ENCODE measurements around the gene FADS1.
A peak's percentile ranks its signal among the peaks of the same experiment; 100 is the strongest.

Gene FADS1

GRCh38 chr11:61816736-61817455, at the start of gene FADS1:
FADS1 (minus strand) TSS chr11:61817003; CDS start chr11:61816929, 74 bp downstream.
- peaks cover 21% of the 10 kb centered on the region for H3K4me1 Mint-ChIP-seq
- peak within 1 kb of the TSS; percentile 95 for H3K4me3 Mint-ChIP-seq
- peak within 1 kb of the TSS; percentile 93 for H3K27ac Mint-ChIP-seq
- DNase-seq: peak; percentile 93
- H3K36me3 Mint-ChIP-seq: peaks cover 33% of the 10 kb centered on the region
- CTCF ChIA-PET: interaction anchor here (2.7 to 9.0 kb wide), 3 partner anchors 12 to 19 kb away, joined by 7 to 72 read pairs (median 20); partner anchors contain the start of gene FADS2
- H3K27me3 Mint-ChIP-seq: peaks cover 56% of the 10 kb centered on the region
- H3K9me3 Mint-ChIP-seq: peaks cover 1% of the 10 kb centered on the region

GRCh38 chr11:61866231-61866957, 49.6 kb upstream of the FADS1 start:
- Mint-ChIP-seq H3K27me3 (peaks cover 15% of the 10 kb centered on the region), H3K4me3 (no peak overlapping the region), H3K4me1 (peaks cover 3% of the 10 kb centered on the region), H3K9me3 (no peaks in the 10 kb centered on the region), H3K27ac (no peak overlapping the region), H3K36me3 (peaks cover 20% of the 10 kb centered on the region)
- CTCF ChIA-PET: interaction anchor here (1.0 to 1.5 kb wide), 3 partner anchors 33 to 215 kb away, joined by 3 to 4 read pairs (median 4); no protein-coding TSS in a partner anchor
- no peak for DNase-seq

GRCh38 chr11:61864814-61865775, 48.3 kb upstream of the FADS1 start:
- H3K4me1 Mint-ChIP-seq: no peaks in the 10 kb centered on the region
- H3K9me3 Mint-ChIP-seq: no peaks in the 10 kb centered on the region
- CTCF ChIA-PET: interaction anchor here (1.5 kb wide), 1 partner anchor 66 kb away, joined by 4 read pairs; no protein-coding TSS in a partner anchor
- peaks cover 26% of the 10 kb centered on the region for H3K36me3 Mint-ChIP-seq
- H3K4me3 Mint-ChIP-seq: no peak overlapping the region
- H3K27me3 Mint-ChIP-seq: peaks cover 4% of the 10 kb centered on the region
- no peak for DNase-seq
- peak overlapping the region; percentile 45 for H3K27ac Mint-ChIP-seq

GRCh38 chr11:61863548-61864081, 46.8 kb upstream of the FADS1 start:
- Mint-ChIP-seq H3K9me3 (no peaks in the 10 kb centered on the region), H3K36me3 (peaks cover 36% of the 10 kb centered on the region), H3K4me3 (no peak overlapping the region), H3K4me1 (no peaks in the 10 kb centered on the region), H3K27me3 (no peaks in the 10 kb centered on the region), H3K27ac (no peak overlapping the region)
- DNase-seq: no peak
- CTCF ChIA-PET: no interaction called here

GRCh38 chr11:61862714-61863547, 46.1 kb upstream of the FADS1 start:
- CTCF ChIA-PET: interaction anchor here (1.2 kb wide), 1 partner anchor 245 kb away, joined by 4 read pairs; no protein-coding TSS in a partner anchor
- H3K27ac Mint-ChIP-seq: no peak overlapping the region
- no peaks in the 10 kb centered on the region for H3K9me3 Mint-ChIP-seq
- no peaks in the 10 kb centered on the region for H3K4me1 Mint-ChIP-seq
- no peak for DNase-seq
- H3K4me3 Mint-ChIP-seq: no peak overlapping the region
- no peaks in the 10 kb centered on the region for H3K27me3 Mint-ChIP-seq
- H3K36me3 Mint-ChIP-seq: peaks cover 36% of the 10 kb centered on the region

- H3K4me3 Mint-ChIP-seq: no peak overlapping the region
- no peak for DNase-seq
- no peaks in the 10 kb centered on the region for H3K27me3 Mint-ChIP-seq
- no peak overlapping the region for H3K27ac Mint-ChIP-seq
- no peaks in the 10 kb centered on the region for H3K9me3 Mint-ChIP-seq
- H3K4me1 Mint-ChIP-seq: no peaks in the 10 kb centered on the region
- CTCF ChIA-PET: interaction anchor here (1.2 kb wide), 1 partner anchor 247 kb away, joined by 4 read pairs; no protein-coding TSS in a partner anchor
- H3K36me3 Mint-ChIP-seq: peaks cover 39% of the 10 kb centered on the region
Observed at GRCh38 chr11:61861634-61862033, 44.8 kb upstream of the FADS1 start.

- Mint-ChIP-seq H3K27ac (no peak overlapping the region), H3K36me3 (peaks cover 35% of the 10 kb centered on the region), H3K4me3 (no peak overlapping the region), H3K4me1 (no peaks in the 10 kb centered on the region), H3K27me3 (no peaks in the 10 kb centered on the region), H3K9me3 (no peaks in the 10 kb centered on the region)
- no peak for DNase-seq
- CTCF ChIA-PET: no interaction called here
Observed at GRCh38 chr11:61860054-61860903, 43.5 kb upstream of the FADS1 start.

- DNase-seq: no peak
- CTCF ChIA-PET: interaction anchor here (1.0 kb wide), 1 partner anchor 42 kb away, joined by 3 read pairs; no protein-coding TSS in a partner anchor
- Mint-ChIP-seq H3K4me1 (no peaks in the 10 kb centered on the region), H3K9me3 (no peaks in the 10 kb centered on the region), H3K27ac (no peak overlapping the region), H3K36me3 (peaks cover 36% of the 10 kb centered on the region), H3K27me3 (no peaks in the 10 kb centered on the region), H3K4me3 (no peak overlapping the region)
Observed at GRCh38 chr11:61855939-61856680, 39.3 kb upstream of the FADS1 start.

GRCh38 chr11:61854966-61855714, 38.3 kb upstream of the FADS1 start:
- no peak overlapping the region for H3K27ac Mint-ChIP-seq
- H3K27me3 Mint-ChIP-seq: no peaks in the 10 kb centered on the region
- H3K4me3 Mint-ChIP-seq: no peak overlapping the region
- peaks cover 38% of the 10 kb centered on the region for H3K36me3 Mint-ChIP-seq
- H3K9me3 Mint-ChIP-seq: no peaks in the 10 kb centered on the region
- DNase-seq: no peak
- CTCF ChIA-PET: interaction anchor here (1.1 kb wide), 1 partner anchor 58 kb away, joined by 3 read pairs; no protein-coding TSS in a partner anchor
- H3K4me1 Mint-ChIP-seq: no peaks in the 10 kb centered on the region

GRCh38 chr11:61854206-61854895, 37.5 kb upstream of the FADS1 start:
- Mint-ChIP-seq H3K4me1 (no peaks in the 10 kb centered on the region), H3K27ac (no peak overlapping the region), H3K9me3 (no peaks in the 10 kb centered on the region), H3K27me3 (no peaks in the 10 kb centered on the region), H3K36me3 (peaks cover 42% of the 10 kb centered on the region), H3K4me3 (no peak overlapping the region)
- no peak for DNase-seq
- CTCF ChIA-PET: interaction anchor here (1.1 kb wide), 1 partner anchor 57 kb away, joined by 3 read pairs; no protein-coding TSS in a partner anchor

GRCh38 chr11:61853698-61854169, 36.9 kb upstream of the FADS1 start:
- Mint-ChIP-seq H3K9me3 (no peaks in the 10 kb centered on the region), H3K27me3 (no peaks in the 10 kb centered on the region), H3K27ac (no peak overlapping the region), H3K4me3 (no peak overlapping the region), H3K36me3 (peaks cover 40% of the 10 kb centered on the region), H3K4me1 (no peaks in the 10 kb centered on the region)
- CTCF ChIA-PET: no interaction called here
- no peak for DNase-seq
